Glutamatergic neuron (in vitro differentiated cells): ENCODE measurements around the gene SLA2. TPM values are rescaled to one million over a fixed set of nuclear protein-coding genes. Genes with fewer than 3 reads are reported as not detected.
"Not testable (repeated sequence)": the region's sequence is repeated elsewhere in the genome, so short reads cannot be mapped to it uniquely, and the experiment has no call there.

ENCODE experiments used
- DNase-seq: peaks from one replicate; pipeline ENCODE4 v3.0.0; 2022
- H3K27ac Mint-ChIP-seq: one replicate; pipeline ENCODE4 v1.8.0; 2020; ENCODE audit warnings: mild to moderate bottlenecking, mixed read lengths, inconsistent platforms; ENCODE audit not compliant: unreplicated experiment
- H3K27me3 Mint-ChIP-seq: one replicate; pipeline ENCODE4 v1.8.0; 2020; ENCODE audit warnings: mild to moderate bottlenecking, moderate library complexity, mixed read lengths, inconsistent platforms; ENCODE audit not compliant: unreplicated experiment
- H3K36me3 Mint-ChIP-seq: one replicate; pipeline ENCODE4 v1.8.0; 2020; ENCODE audit warnings: mild to moderate bottlenecking, mixed read lengths, inconsistent platforms; ENCODE audit not compliant: unreplicated experiment
- H3K4me1 Mint-ChIP-seq: one replicate; pipeline ENCODE4 v1.8.0; 2020; ENCODE audit warnings: mild to moderate bottlenecking, low read depth, mixed read lengths, inconsistent platforms; ENCODE audit not compliant: unreplicated experiment
- H3K4me3 Mint-ChIP-seq: one replicate; pipeline ENCODE4 v1.8.0; 2020; ENCODE audit warnings: mild to moderate bottlenecking, mixed read lengths, inconsistent platforms; ENCODE audit not compliant: unreplicated experiment
- H3K9me3 Mint-ChIP-seq: one replicate; pipeline ENCODE4 v1.8.0; 2020; ENCODE audit warnings: mild to moderate bottlenecking, moderate library complexity, mixed read lengths, inconsistent platforms; ENCODE audit not compliant: unreplicated experiment
- total RNA-seq: library from RNA; stranded (reverse); fragmentation: NEBNext Ultra II Directional; extraction: Animal tissue kit (Norgen Biotek cat#: 25700); gene quantifications from one replicate; pipeline ENCODE4 v1.2.1, GENCODE V29; 2021; ENCODE audit not compliant: unreplicated experiment
- TF ChIP-seq, protein P1 (sequence below): fragments of 200-600 bp; sonication (generic); IDR thresholded peaks from one replicate; pipeline ENCODE4 v1.5.0; 2021; ENCODE audit not compliant: partially characterized antibody, unreplicated experiment

The SLA2 gene
- total RNA-seq, 1 donor from 2014 or later: not detected

DNA sequence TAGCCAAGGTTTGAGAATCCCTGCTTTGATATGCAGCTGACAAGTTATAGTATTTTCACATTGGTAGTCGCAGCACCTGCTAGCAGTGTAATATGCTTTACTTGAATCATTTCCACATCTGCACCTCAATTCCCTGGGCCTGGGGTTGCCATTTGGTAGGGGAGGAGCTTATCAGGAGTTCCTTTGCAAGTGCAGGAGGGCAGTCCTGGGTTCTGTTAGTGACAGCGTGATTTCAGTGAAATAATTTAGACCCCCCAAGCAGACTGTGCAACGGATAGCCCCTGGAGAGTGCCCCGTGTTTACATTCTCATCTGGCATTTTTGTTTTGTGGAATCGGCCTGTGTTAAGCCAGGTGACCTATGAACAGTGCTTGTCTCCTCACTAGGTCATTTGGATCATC lies 34.4 kb downstream of the SLA2 start:
- H3K4me1 Mint-ChIP-seq: no peaks in the 10 kb centered on the region
- no peak overlapping the region for H3K4me3 Mint-ChIP-seq
- H3K9me3 Mint-ChIP-seq: no peaks in the 10 kb centered on the region
- TF ChIP-seq, protein P1, sequence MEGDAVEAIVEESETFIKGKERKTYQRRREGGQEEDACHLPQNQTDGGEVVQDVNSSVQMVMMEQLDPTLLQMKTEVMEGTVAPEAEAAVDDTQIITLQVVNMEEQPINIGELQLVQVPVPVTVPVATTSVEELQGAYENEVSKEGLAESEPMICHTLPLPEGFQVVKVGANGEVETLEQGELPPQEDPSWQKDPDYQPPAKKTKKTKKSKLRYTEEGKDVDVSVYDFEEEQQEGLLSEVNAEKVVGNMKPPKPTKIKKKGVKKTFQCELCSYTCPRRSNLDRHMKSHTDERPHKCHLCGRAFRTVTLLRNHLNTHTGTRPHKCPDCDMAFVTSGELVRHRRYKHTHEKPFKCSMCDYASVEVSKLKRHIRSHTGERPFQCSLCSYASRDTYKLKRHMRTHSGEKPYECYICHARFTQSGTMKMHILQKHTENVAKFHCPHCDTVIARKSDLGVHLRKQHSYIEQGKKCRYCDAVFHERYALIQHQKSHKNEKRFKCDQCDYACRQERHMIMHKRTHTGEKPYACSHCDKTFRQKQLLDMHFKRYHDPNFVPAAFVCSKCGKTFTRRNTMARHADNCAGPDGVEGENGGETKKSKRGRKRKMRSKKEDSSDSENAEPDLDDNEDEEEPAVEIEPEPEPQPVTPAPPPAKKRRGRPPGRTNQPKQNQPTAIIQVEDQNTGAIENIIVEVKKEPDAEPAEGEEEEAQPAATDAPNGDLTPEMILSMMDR: no peak
- H3K36me3 Mint-ChIP-seq: no peaks in the 10 kb centered on the region
- H3K27me3 Mint-ChIP-seq: no peaks in the 10 kb centered on the region
- no peak for DNase-seq
- no peak overlapping the region for H3K27ac Mint-ChIP-seq

DNA sequence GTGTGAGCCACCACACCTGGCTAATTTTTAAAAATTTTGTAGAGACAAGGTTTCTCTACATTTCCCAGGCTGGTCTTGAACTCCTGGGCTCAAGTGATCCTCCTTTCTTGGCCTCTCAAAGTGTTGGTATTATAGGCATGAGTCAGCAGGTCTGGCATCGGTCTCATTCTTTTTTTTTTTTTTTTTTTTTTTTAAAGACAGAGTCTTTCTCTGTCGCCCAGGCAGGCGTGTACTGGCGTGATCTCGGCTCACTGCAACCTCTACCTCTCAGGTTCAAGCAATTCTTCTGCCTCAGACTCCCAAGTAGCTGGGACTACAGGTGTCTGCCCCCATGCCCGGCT lies 37.6 kb downstream of the SLA2 start:
- not testable (repeated sequence) for H3K4me3 Mint-ChIP-seq, H3K36me3 Mint-ChIP-seq, H3K27ac Mint-ChIP-seq, H3K27me3 Mint-ChIP-seq, DNase-seq, H3K9me3 Mint-ChIP-seq, H3K4me1 Mint-ChIP-seq

- Mint-ChIP-seq H3K27me3 (peaks cover 2% of the 10 kb centered on the region), H3K4me3 (peak overlapping the region; percentile 38), H3K27ac (no peak overlapping the region), H3K4me1 (peaks cover 2% of the 10 kb centered on the region), H3K9me3 (peaks cover 2% of the 10 kb centered on the region), H3K36me3 (no peaks in the 10 kb centered on the region)
- TF ChIP-seq, protein P1: no peak
- no peak for DNase-seq
Observed at GRCh38 chr20:36607586-36608387, 38.2 kb downstream of the SLA2 start.

GRCh38 chr20:36606158-36607066 lies 39.6 kb downstream of the SLA2 start:
- peak overlapping the region; percentile 99 for H3K4me3 Mint-ChIP-seq
- peaks cover 4% of the 10 kb centered on the region for H3K9me3 Mint-ChIP-seq
- no peak for DNase-seq
- H3K27ac Mint-ChIP-seq: peak overlapping the region; percentile 85
- no peaks in the 10 kb centered on the region for H3K36me3 Mint-ChIP-seq
- H3K27me3 Mint-ChIP-seq: peaks cover 6% of the 10 kb centered on the region
- H3K4me1 Mint-ChIP-seq: peaks cover 2% of the 10 kb centered on the region
- TF ChIP-seq, protein P1: no peak

DNA sequence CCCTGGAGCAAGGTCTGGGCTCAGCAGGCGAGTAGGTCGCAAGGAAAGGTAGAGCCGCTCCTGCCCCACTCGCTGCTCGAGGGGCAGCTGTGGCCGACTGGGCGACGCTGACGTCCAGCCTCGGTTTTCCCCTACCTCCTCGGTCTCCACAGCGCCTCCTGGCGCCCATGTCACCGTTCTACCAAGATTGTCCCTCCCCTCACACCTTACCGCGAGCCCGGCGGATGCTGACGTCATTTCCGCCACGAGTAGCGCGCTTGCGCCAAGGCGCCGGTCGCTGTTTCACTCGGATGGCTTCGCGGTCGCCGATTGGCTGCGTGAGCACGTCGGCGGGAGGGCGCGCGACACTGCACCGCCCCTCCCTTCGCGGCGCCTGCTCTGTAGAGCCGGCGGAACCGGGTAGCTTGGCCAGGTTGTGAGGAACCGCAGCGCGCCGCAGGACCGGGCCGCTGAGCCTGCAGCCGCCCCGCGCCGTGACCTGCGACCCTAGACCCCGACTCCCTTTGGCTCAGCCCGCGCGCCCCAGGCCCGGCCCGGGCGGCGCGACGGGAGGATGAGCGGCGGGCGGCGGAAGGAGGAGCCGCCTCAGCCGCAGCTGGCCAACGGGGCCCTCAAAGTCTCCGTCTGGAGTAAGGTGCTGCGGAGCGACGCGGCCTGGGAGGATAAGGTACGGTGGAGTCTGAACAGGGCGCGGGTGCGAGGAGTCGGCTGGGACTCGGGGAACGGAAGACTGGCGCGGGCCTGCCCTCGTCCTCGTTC lies 40.4 kb downstream of the SLA2 start, which contains the start of gene RAB5IF:
Gene RAB5IF, plus strand, starts transcription at position 381 of the 759 bp plus-strand sequence. Its CDS starts 173 bp downstream, at position 554.
- H3K4me1 Mint-ChIP-seq: peaks cover 2% of the 10 kb centered on the region
- TF ChIP-seq, protein P1: peak; percentile 95
- peaks cover 4% of the 10 kb centered on the region for H3K9me3 Mint-ChIP-seq
- H3K27ac Mint-ChIP-seq: peak within 1 kb of the TSS; percentile 85
- DNase-seq: peak; percentile 99
- H3K27me3 Mint-ChIP-seq: peaks cover 6% of the 10 kb centered on the region
- peak within 1 kb of the TSS; percentile 99 for H3K4me3 Mint-ChIP-seq
- no peaks in the 10 kb centered on the region for H3K36me3 Mint-ChIP-seq
